A549 (cell line): ENCODE results near the gene SHC3. TPM values are rescaled to one million over a fixed set of nuclear protein-coding genes. Genes with fewer than 3 reads are reported as not detected.

ENCODE experiments used
- ATAC-seq, 2 experiments: fragments of 200-7000 bp in 1 of 2; fragments of >200 bp in 1 of 2; cut with Nextera tagmentation in 1 of 2; cut with Tn5 transposase in 1 of 2; 3 replicates each; pipeline versions ENCODE4 v1.8.0 to v1.9.1; 2018 to 2020; ENCODE audit warnings: mild to moderate bottlenecking in 1 of 2, moderate library complexity in 1 of 2
- CTCF ChIA-PET: fragments of 300-600 bp; sonication (Branson Sonifier 250); formaldehyde crosslinking; extraction: SDS; loops from one replicate; lab custom pipeline; 2021; ENCODE audit warnings: antibody characterized with exemption, inconsistent platforms; lab: Yijun Ruan, JAX
- POLR2A ChIA-PET: fragments of 350-600 bp; formaldehyde crosslinking; extraction: SDS; loops from one replicate; lab custom pipeline; 2021; ENCODE audit warnings: antibody characterized with exemption, inconsistent platforms; lab: Yijun Ruan, JAX
- DNase-seq, 2 experiments: peaks; one replicate each; pipeline versions ENCODE4 v3.0.0 to v3.0.0-alpha.2; 2011 to 2016; ENCODE audit warnings: low read depth in 1 of 2, low spot score in 1 of 2
- FAIRE-seq: peaks from 2 replicates; lab custom pipeline; 2011; peaks lifted over from hg19 to GRCh38; lab: Jason Lieb, UNC
- H3K27ac ChIP-seq, 2 experiments: fragments of >200 bp; sonication (Bioruptor Twin); formaldehyde crosslinking; 3 replicates each; pipeline ENCODE4 v1.5.1; 2016 to 2017
- H3K4me1 ChIP-seq: fragments of >200 bp; sonication (Bioruptor Twin); formaldehyde crosslinking; 3 replicates; pipeline ENCODE4 v1.6.1; 2016
- H3K4me2 ChIP-seq: fragments of >200 bp; sonication (Bioruptor Twin); formaldehyde crosslinking; 3 replicates; pipeline ENCODE4 v1.6.1; 2016
- H3K4me3 ChIP-seq: fragments of >200 bp; sonication (Bioruptor Twin); formaldehyde crosslinking; 3 replicates; pipeline ENCODE4 v1.5.1; 2016
- H3K9me3 ChIP-seq: fragments of >200 bp; sonication (Bioruptor Twin); formaldehyde crosslinking; 3 replicates; pipeline ENCODE4 v1.6.1; 2016
- ATOH8 ChIP-seq: fragments of 250-450 bp; sonication (Bioruptor Pico); IDR thresholded peaks from 2 replicates; pipeline ENCODE4 v1.5.0; 2020; ENCODE audit warnings: low read depth, mild to moderate bottlenecking, moderate library complexity
- BHLHE40 ChIP-seq: IDR thresholded peaks from 2 replicates; pipeline ENCODE4 v1.6.1; 2012; ENCODE audit warnings: low read depth, low read length, inconsistent platforms
- CBX2 ChIP-seq: fragments of 200-600 bp; sonication (generic); IDR thresholded peaks from 2 replicates; pipeline ENCODE4 v1.6.1; 2016; ENCODE audit warnings: low read depth, mild to moderate bottlenecking, borderline replicate concordance
- CHD4 ChIP-seq: fragments of 200-600 bp; sonication (generic); IDR thresholded peaks from 2 replicates; pipeline ENCODE4 v1.6.1; 2016; ENCODE audit warnings: antibody characterized with exemption, mild to moderate bottlenecking, borderline replicate concordance
- EHF ChIP-seq: fragments of 250-450 bp; sonication (Bioruptor Pico); IDR thresholded peaks from 2 replicates; pipeline ENCODE4 v1.5.0; 2020; ENCODE audit warnings: mild to moderate bottlenecking
- EHMT2 ChIP-seq: fragments of 200-600 bp; sonication (generic); IDR thresholded peaks from 2 replicates; pipeline ENCODE4 v1.6.1; 2016; ENCODE audit warnings: antibody characterized with exemption, low read depth, mild to moderate bottlenecking, moderate library complexity
- FOSL2 ChIP-seq, 2 experiments: fragments of 450-650 bp in 1 of 2; fragments of >200 bp in 1 of 2; sonication (Bioruptor Twin) in 1 of 2; formaldehyde crosslinking; IDR thresholded peaks; 2 replicates each; pipeline versions ENCODE4 v1.5.0 to v1.6.1; 2016 to 2020; ENCODE audit warnings: mild to moderate bottlenecking in 1 of 2, moderate library complexity in 1 of 2
- GATA3 ChIP-seq: IDR thresholded peaks from 2 replicates; pipeline ENCODE4 v1.6.1; 2012; ENCODE audit warnings: borderline replicate concordance
- HDAC2 ChIP-seq: fragments of 200-600 bp; sonication (generic); IDR thresholded peaks from 2 replicates; pipeline ENCODE4 v1.6.1; 2016
- HES2 ChIP-seq: fragments of >200 bp; sonication (Bioruptor Twin); formaldehyde crosslinking; IDR thresholded peaks from 2 replicates; pipeline ENCODE4 v1.6.1; 2016
- HMGXB4 ChIP-seq: fragments of 250-450 bp; sonication (Bioruptor Pico); IDR thresholded peaks from 2 replicates; pipeline ENCODE4 v1.5.0; 2021; ENCODE audit warnings: mild to moderate bottlenecking, moderate library complexity, borderline replicate concordance
- JUN ChIP-seq, 2 experiments: fragments of >200 bp; sonication (Bioruptor Twin); formaldehyde crosslinking; IDR thresholded peaks; 2 replicates in 1 of 2; 3 replicates in 1 of 2; pipeline ENCODE4 v1.6.1; 2016 to 2017
- JUNB ChIP-seq: fragments of >200 bp; sonication (Bioruptor Twin); formaldehyde crosslinking; IDR thresholded peaks from 2 replicates; pipeline ENCODE4 v1.6.1; 2016
- KDM1A ChIP-seq: fragments of 200-600 bp; sonication (generic); IDR thresholded peaks from 2 replicates; pipeline ENCODE4 v1.6.1; 2016; ENCODE audit warnings: low read depth, mild to moderate bottlenecking
- MAFK ChIP-seq: fragments of 450-650 bp; IDR thresholded peaks from 2 replicates; pipeline ENCODE4 v1.6.1; 2014; ENCODE audit not compliant: partially characterized antibody
- MAX ChIP-seq: IDR thresholded peaks from 2 replicates; pipeline ENCODE4 v1.6.1; 2012
- NFE2L2 ChIP-seq: fragments of 150-350 bp; conservative IDR thresholded peaks from 2 replicates; pipeline ENCODE4 v1.6.1; 2014; ENCODE audit warnings: low read length
- PHF8 ChIP-seq: fragments of 200-600 bp; sonication (generic); IDR thresholded peaks from 2 replicates; pipeline ENCODE4 v1.6.1; 2016; ENCODE audit warnings: low read depth, mild to moderate bottlenecking, antibody characterized with exemption, moderate library complexity, borderline replicate concordance
- RAD21 ChIP-seq, 2 experiments: fragments of >200 bp in 1 of 2; sonication (Bioruptor Twin) in 1 of 2; formaldehyde crosslinking in 1 of 2; IDR thresholded peaks in 1 of 2; conservative IDR thresholded peaks in 1 of 2; 2 replicates in 1 of 2; 3 replicates in 1 of 2; pipeline ENCODE4 v1.6.1; 2012 to 2018; ENCODE audit warnings: inconsistent platforms in 1 of 2
- REST ChIP-seq: fragments of 200-600 bp; sonication (generic); IDR thresholded peaks from 2 replicates; pipeline ENCODE4 v1.6.1; 2016; ENCODE audit warnings: antibody characterized with exemption, mild to moderate bottlenecking, moderate library complexity
- RFX5 ChIP-seq: fragments of 450-650 bp; IDR thresholded peaks from 2 replicates; pipeline ENCODE4 v1.7.1; 2014; ENCODE audit warnings: antibody characterized with exemption, mild to moderate bottlenecking, moderate library complexity
- TFCP2L1 ChIP-seq: fragments of 250-450 bp; sonication (Bioruptor Pico); IDR thresholded peaks from 2 replicates; pipeline ENCODE4 v1.5.0; 2021; ENCODE audit warnings: mild to moderate bottlenecking
- ZC3H11A ChIP-seq: fragments of 450-650 bp; IDR thresholded peaks from 2 replicates; pipeline ENCODE4 v1.6.1; 2014; ENCODE audit warnings: antibody characterized with exemption, mild to moderate bottlenecking
- ZSCAN20 ChIP-seq: fragments of 250-450 bp; sonication (Bioruptor Pico); IDR thresholded peaks from 2 replicates; pipeline ENCODE4 v1.8.0; 2022; ENCODE audit warnings: mild to moderate bottlenecking, moderate library complexity
- WGBS: methylation state at CpG from one replicate; pipeline ENCODE4 v1.1.6; 2017; ENCODE audit errors: missing lambda C conversion rate; 5-methylcytosine and 5-hydroxymethylcytosine counted together
- polyA plus RNA-seq, 4 experiments: library from polyadenylated mRNA; depleted of rRNA in 3 of 4; stranded (reverse); fragments of >200 nt; fragmentation: RNase III in 1 of 4; extraction: RNeasy Plus Mini Kit Qiagen cat#74134 plus additional on column Dnase treatment in 1 of 4; gene quantifications; 2 replicates in 3 of 4; 3 replicates in 1 of 4; pipeline ENCODE4 v1.2.3, GENCODE V29; 2011 to 2017

Gene SHC3
- polyA plus RNA-seq, 2 of the 4 experiments (the other 2 are of a cell fraction) = 0.09 to 0.88 TPM

GRCh38 chr9:88993327-88993726 is 185.3 kb downstream of the SHC3 start:
- no peak for ATAC-seq
- POLR2A ChIA-PET = no interaction called here

GRCh38 chr9:88992556-88992955 is 186.1 kb downstream of the SHC3 start:
- Histone ChIP-seq H3K4me3 (peak overlapping the region; percentile 84), H3K9me3 (no peaks in the 10 kb centered on the region), H3K4me2 (peak overlapping the region; percentile 59), H3K4me1 (peaks cover 24% of the 10 kb centered on the region), H3K27ac (peak overlapping the region; percentile 85 to 94; a peak in 5 of 6 replicates)
- TF ChIP-seq MAX = no peak
- TF ChIP-seq ZC3H11A = no peak
- no peak for TF ChIP-seq EHF (CRISPR knock-in tag)
- TF ChIP-seq RAD21 (conservative IDR thresholded peaks at IDR 0.05 in 1 of 2, IDR thresholded peaks at IDR 0.05 in 1 of 2) = no peak
- TF ChIP-seq HES2 = no peak
- no peak for TF ChIP-seq PHF8
- TF ChIP-seq GATA3 = no peak
- ChIA-PET POLR2A (no interaction called here), CTCF (interaction anchor here (0.7 to 1.7 kb wide), 5 partner anchors 8 to 567 kb away, joined by 3 to 13 read pairs (median 3); no protein-coding TSS in a partner anchor)
- FAIRE-seq = no peak
- WGBS = 85% methylated on average over 4 of the region's 4 CpGs
- ATAC-seq = no peak
- no peak for DNase-seq

More at GRCh38 chr9:88993327-88993726, 185.3 kb downstream of the SHC3 start:
- no peak for DNase-seq
- no peak for FAIRE-seq
- H3K9me3 ChIP-seq = no peaks in the 10 kb centered on the region
- peak overlapping the region; percentile 59 for H3K4me2 ChIP-seq
- WGBS = 72% methylated on average over 2 of the region's 2 CpGs
- no peak for TF ChIP-seq CBX2
- TF ChIP-seq TFCP2L1 = no peak
- no peak for TF ChIP-seq KDM1A
- TF ChIP-seq RAD21 (conservative IDR thresholded peaks at IDR 0.05 in 1 of 2, IDR thresholded peaks at IDR 0.05 in 1 of 2) = no peak
- no peak for TF ChIP-seq EHMT2
- TF ChIP-seq HMGXB4 (CRISPR knock-in tag) = no peak
- no peak for TF ChIP-seq ZSCAN20 (CRISPR knock-in tag)
- no peak for TF ChIP-seq ATOH8 (CRISPR knock-in tag)
- peaks cover 30% of the 10 kb centered on the region for H3K4me1 ChIP-seq
- CTCF ChIA-PET = interaction anchor here (1.0 to 1.7 kb wide), 3 partner anchors 8 to 211 kb away, joined by 3 to 13 read pairs (median 4); no protein-coding TSS in a partner anchor
- H3K27ac ChIP-seq = peak overlapping the region in 1 of 2 experiments; percentile 39; a peak in 1 of 6 replicates
- H3K4me3 ChIP-seq = peak overlapping the region; percentile 84

- Histone ChIP-seq H3K4me3 (peak within 1 kb of the TSS; percentile 84), H3K4me1 (peaks cover 24% of the 10 kb centered on the region), H3K27ac (peak within 1 kb of the TSS; percentile 85 to 94), H3K9me3 (no peaks in the 10 kb centered on the region), H3K4me2 (peak within 1 kb of the TSS; percentile 59)
- ATAC-seq = peak; percentile 87 to 90
- WGBS = 0% methylated on average over 26 of the region's 94 CpGs
- DNase-seq = peak; percentile 53 to 68
- FAIRE-seq = no peak
- ChIA-PET POLR2A (interaction anchor here (0.6 to 1.2 kb wide), 4 partner anchors 69 to 213 kb away, joined by 3 read pairs; no protein-coding TSS in a partner anchor), CTCF (interaction anchor here (0.6 to 1.7 kb wide), 4 partner anchors 10 to 343 kb away, joined by 3 to 13 read pairs (median 4); no protein-coding TSS in a partner anchor)
- TF ChIP-seq CHD4 = no peak
- no peak for TF ChIP-seq RFX5
- TF ChIP-seq JUNB = no peak
- TF ChIP-seq REST = no peak
- TF ChIP-seq MAFK = no peak
- no peak for TF ChIP-seq FOSL2 (IDR thresholded peaks at IDR 0.05)
- TF ChIP-seq FOSL2 (CRISPR knock-in tag; IDR thresholded peaks at IDR 0.05) = no peak
- TF ChIP-seq BHLHE40 = no peak
- TF ChIP-seq PHF8 = no peak
- no peak for TF ChIP-seq HDAC2
- peak in 1 of 2 experiments; percentile 62; a peak in 3 of 5 replicates for TF ChIP-seq JUN (IDR thresholded peaks at IDR 0.05)
- TF ChIP-seq ZSCAN20 (CRISPR knock-in tag) = no peak
- peak in 1 of 2 experiments; percentile 52; a peak in 1 of 5 replicates for TF ChIP-seq RAD21 (conservative IDR thresholded peaks at IDR 0.05 in 1 of 2, IDR thresholded peaks at IDR 0.05 in 1 of 2)
- no peak for TF ChIP-seq NFE2L2
These were observed 187.3 kb downstream of the SHC3 start, which contains the start of gene S1PR3 for GRCh38 chr9:88991066-88992034. Gene S1PR3, plus strand, starts transcription at chr9:88991468. Its CDS starts 9,733 bp downstream, at chr9:89001201.
